Raji (cell line): ENCODE measurements around the gene LTB4R.

Experiments used
- POLR2A ChIP-seq: IDR thresholded peaks from 2 replicates; pipeline ENCODE4 v1.6.1; 2011; ENCODE audit warnings: low read depth, low read length, control low read depth; ENCODE audit not compliant: insufficient read depth

The LTB4R gene

DNA sequence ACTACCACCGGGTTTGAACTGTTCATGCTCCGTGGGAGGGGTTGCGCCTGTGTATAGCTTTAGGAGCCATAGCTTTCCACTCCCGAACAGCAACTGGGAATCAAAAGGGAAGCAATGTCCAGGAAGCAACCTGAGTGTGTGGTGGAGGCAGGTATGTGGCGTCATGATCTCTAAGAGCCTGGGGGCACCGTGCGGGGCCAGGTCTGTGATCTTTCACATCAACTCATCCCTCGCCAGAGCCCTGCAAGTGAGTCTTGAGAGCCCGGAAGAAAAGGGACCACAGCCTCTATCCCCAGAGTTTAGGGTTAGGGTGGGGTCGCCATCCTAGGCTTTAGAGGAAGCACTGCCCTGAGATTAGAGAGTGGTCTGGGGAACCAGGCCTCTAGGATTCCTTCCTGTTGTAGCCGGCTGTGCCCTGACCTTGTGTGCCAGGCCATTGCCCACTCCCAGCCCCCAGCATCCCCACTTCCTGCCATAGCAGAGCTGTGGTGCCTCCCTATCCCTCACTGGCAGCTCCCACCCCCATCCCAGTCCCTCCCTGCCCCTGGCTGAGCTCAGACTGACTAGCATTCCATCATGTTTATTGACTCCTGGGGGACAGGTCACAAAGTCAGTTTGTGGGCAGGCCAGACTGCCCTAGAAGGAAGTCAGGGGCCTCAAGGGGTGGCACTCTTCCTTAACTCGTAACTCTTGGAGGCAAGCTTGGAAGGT lies 24.3 kb downstream of the LTB4R start:
- no peak for TF ChIP-seq POLR2A

DNA sequence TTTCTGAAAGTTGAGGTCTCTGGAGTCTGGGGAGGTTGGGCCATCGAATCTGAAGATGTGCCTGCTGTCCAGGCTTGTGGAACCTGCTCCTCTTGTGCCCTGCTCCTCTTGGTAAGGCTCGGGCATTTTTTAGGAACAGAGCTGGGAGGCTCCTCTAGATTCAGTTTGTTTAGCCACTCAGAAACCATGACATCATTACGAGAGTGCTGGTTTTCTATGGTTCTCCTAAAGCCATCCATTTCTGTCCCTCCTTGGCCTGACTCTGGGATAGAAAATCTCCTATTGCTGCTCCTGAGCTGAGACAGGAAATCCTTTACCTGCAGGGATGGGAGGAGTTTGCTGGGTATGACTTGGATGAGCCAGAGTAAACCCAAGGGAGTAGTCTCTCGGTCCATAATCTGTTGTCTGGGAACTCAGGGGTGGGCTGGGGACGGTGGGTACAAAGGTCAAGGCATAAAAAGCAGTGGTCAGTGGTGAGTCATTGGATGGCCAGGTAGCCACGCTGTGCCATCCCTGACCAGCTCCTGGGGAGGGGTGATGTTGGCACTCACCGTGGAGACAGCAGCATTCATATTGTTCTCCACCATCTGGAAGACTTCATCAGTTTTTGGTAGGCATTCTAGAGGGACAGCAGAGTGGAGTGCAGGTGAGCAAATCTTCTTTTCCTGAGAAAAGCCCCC lies 26.0 kb downstream of the LTB4R start:
- TF ChIP-seq POLR2A, result no peak

- TF ChIP-seq POLR2A, result no peak
These were observed 26.5 kb downstream of the LTB4R start for GRCh38 chr14:24337824-24338175.

DNA sequence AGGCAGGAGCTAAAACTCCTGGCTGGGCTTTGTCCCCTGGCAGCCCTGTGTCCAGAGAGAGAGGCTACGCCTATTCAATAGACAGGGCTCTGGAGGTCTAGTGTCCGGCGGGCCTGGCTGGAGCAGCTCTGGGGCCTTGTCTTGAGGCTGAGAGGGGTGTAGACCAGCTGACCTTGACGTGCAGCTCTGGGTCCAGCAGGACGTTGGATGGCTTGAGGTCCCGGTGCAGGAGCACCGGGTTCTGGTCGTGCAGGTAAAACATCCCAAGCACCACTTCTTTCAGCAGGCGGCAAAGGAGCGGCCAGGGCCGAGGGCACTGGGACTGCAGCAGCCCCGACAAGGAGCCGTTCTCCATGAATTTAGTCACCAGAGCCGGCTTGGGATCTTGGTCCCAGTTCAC lies 27.5 kb downstream of the LTB4R start:
- no peak for TF ChIP-seq POLR2A

DNA sequence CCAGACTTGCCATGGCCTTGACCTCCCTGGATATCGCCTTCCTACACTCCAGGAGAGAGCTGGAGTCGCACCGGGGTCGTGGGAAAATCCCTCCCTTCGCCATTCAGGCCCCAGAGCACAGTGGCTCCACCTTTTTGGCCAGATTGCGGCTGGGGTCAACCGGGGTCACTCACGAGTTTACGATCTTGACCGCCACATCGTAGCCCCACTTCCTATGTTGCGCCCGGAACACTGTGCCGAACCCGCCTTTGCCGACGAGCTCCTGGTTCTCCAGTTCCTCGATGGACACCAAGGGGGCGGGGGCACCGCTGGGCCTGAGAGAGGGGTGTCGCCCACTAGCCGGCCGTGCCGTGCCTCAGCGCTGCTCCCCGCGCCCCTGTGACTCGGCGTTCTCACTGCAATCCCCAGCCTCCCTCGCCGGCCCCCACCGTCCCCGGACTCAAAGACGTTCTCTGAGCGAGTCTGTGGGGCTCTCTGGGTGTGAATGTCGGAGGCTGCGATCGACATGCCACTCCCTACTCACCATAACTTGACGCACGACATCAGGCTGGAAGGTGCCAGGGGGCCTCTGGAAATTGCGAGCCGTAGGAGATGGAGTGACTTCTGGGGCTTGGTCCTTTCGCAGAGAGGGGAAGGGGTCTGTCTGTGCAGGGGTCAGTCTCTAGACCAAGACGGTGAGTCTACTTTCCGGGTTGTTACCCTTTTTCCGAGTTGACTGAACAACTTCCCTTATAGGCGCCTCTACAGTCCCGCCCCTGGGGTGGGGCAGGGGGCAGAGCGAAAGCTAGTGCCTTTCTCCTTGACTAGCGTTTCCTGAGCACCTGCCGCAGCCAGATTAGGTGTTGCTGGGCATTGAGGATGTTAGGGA lies 28.2 kb downstream of the LTB4R start, which contains the start of gene RIPK3:
Gene RIPK3, minus strand, starts transcription at position 708 of the 868 bp plus-strand sequence. Its CDS starts 165 bp downstream, at position 543.
- peak; percentile 66 for TF ChIP-seq POLR2A

DNA sequence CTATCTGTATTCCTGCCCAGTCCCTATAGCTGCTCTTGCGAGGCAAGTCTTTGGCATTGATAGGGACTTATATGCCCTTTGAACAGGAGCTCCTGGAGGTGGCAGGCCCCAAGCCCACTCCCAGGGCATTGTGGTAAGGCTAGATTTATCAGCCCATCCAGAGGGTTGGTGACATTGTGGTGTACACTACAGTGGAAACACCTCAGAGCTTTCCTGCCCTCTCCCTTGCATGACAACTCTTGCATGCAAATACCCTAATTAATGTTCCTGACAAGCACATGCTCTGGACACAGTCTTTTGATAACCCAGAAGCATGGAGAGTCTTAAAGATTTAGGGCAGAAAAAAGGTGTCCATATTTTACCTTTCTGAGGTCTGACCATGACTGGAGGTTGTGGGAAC lies 29.3 kb downstream of the LTB4R start:
- TF ChIP-seq POLR2A, result no peak

- no peak for TF ChIP-seq POLR2A
These were observed 31.6 kb downstream of the LTB4R start for GRCh38 chr14:24342889-24343288.

DNA sequence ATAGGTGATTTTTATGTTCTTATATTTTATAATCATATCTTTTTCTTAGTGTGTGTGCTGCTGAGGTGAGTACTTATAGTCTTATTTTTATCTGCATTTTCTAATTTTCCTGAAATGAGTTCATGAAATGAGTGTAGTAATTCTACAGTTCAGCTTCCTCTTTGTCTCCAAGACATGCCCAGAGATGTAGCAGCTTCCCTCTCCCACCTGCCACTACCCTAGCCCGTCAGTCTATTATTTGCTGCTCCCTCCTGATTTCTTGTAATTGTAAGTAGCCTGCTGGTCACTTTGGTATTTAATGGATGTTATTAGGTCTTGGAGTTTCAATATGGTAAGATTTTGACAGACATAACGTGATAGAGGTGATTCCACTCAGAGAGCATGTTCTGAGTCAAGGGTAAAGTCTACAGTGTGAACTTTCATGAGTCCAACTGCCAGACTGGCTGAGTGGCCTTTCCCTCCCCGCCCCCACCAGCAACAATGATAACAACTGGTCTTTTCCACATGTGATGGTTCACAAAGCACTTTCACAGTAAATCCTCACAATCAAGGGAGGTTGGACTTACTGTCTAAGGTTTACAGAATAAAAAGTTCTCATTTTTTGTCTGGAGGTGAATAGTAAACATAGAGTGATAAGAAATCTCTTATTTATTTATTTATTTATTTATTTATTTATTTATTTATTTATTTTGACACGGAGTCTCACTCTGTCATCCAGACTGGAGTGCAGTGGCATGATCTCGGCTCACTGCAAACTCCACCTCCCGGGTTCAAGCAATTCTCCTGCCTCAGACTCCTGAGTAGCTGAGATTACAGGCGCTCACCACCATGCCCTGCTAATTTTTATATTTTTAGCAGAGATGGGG lies 32.7 kb downstream of the LTB4R start:
- TF ChIP-seq POLR2A, result no peak

DNA sequence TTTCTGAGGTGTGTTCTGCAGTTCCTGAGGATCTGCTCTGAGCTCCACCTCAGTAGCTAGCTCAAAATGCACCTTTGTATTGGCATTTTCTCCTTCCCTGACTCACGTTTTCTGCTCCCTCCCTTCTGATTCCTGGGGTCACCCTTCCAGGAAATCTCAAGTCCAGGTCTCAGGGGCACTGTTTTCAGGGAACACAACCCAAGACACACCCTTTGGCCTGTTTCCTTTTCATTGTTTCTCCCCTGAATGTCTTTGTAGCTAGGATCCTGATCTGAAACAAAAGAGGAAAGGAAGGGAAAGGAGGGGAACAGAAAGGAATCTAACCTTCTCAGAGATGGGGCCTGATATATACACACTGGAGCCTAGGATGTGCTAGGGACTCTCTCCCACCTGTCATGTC lies 35.8 kb downstream of the LTB4R start:
- TF ChIP-seq POLR2A, result no peak

DNA sequence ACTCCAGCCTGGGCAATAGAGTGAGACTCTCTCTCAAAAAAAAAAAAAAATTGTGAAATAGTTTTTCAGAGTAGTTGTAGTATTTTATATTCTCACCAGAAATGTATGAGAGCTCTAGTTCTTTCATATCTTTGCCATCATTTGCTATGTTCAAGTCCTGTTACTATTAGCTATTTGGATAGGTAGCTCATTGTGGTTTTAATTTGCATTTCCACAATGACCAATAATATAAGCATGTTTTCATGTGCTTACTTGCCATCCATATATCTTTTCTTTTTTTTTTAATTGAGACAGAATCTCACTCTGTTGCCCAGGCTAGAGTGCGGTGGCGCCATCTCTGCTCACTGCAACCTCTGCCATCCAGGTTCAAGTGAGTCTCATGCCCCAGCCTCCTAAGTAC lies 36.9 kb downstream of the LTB4R start:
- TF ChIP-seq POLR2A, result no peak

- TF ChIP-seq POLR2A, result no peak
These were observed 38.4 kb downstream of the LTB4R start for GRCh38 chr14:24349742-24350141.

DNA sequence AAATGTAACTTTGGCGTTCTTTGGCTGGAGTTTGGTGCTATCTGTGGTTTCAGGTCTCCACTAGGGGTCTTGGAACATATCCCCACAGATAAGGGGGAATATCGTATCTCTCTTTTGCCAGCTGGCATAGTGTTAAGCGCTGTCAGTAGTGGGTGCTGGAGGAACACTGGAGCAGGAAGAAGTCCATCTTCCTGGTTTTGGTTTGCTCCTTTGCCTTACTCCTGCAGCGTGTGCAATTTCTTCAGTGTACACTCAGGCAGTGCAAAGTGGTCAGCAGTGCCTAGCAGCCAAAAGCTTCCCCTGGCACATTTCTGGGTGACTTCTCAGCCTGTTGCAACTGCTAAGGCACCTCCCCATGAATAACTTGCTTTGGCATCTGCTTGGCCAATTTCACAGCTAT lies 40.2 kb downstream of the LTB4R start:
- no peak for TF ChIP-seq POLR2A

DNA sequence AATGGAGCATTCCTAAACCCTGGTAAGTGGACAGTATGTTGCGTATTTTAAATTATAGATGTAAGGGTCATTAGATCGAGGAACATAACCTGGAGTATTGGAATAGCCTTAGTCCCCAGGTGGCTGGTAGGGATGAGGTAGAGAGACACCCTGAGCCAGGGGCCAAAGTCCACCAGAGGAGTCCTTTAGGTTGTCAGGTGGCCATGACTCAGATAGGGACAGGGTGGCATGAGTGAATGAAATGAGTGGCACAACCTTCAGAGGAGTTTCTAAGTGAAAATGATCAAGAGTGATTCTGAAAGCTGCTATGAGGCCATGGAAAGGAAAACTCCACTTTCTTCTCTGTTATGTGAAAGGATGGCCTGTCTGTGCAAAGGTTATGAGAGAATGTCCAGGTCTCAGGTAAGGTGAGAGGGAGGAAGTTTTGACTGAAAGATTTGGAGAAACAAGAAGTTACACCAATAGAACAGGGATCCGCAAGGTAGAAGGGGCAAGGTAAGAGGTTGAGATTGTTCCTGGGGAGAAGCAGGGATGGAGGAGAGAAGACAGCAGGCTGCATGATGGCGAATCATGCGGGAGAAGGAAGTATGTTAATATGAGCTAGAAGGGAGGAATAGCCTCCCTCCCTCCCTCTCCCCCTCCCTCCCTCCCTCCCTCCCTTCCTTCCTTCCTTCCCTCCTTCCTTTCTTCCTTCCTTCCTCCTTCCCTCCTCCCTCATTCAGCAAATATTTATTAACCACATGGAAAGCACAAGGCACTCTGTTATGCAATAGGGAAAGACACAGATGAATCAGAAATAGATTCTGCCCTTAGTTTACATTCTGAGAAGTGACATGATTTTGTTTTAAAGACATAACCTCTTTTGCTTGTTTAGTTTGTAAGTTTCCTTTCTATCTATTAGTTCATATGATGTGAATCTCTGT lies 42.5 kb downstream of the LTB4R start:
- TF ChIP-seq POLR2A, result no peak

DNA sequence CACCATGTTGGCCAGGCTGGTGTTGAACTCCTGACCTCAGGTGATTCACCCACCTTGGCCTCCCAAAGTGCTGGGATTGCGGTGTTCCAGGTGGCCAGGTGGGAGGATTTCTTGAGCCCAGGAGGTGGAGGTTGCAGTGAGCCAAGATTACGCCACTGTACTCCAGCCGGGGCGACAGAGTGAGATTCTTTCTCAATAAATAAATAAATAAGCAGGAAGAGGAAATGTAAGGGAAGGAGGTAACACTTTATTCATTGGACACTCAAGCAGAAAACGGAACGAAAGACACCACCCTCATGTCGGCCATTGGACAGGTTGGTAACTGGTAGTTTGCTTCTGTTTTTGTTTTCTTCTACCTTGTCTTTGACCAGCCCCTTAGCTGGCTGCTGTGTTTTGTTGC lies 43.7 kb downstream of the LTB4R start:
- TF ChIP-seq POLR2A, result no peak
